Measurements from ENCODE around the gene HTR3C.
"Not testable (repeated sequence)": the region's sequence is repeated elsewhere in the genome, so short reads cannot be mapped to it uniquely, and the experiment has no call there.

The HTR3C gene

GRCh38 chr3:184052767-184053166, at the start of gene HTR3C:
Gene HTR3C (plus strand): TSS chr3:184053047. CDS start chr3:184053081, 34 bp downstream.
- no peak for DNase-seq (ENCODE audit: low spot score)

GRCh38 chr3:184003187-184003967, 49.5 kb upstream of the HTR3C start:
- DNase-seq (ENCODE audit: low spot score), result peak; percentile 66

- no peak for DNase-seq (ENCODE audit: low spot score)
Measured at GRCh38 chr3:184004476-184004875, 48.4 kb upstream of the HTR3C start.

GRCh38 chr3:184005941-184006507, 46.8 kb upstream of the HTR3C start:
- DNase-seq (ENCODE audit: low spot score), result no peak

GRCh38 chr3:184007143-184007813, 45.6 kb upstream of the HTR3C start:
- not testable (repeated sequence) for DNase-seq (ENCODE audit: low spot score)

GRCh38 chr3:184008161-184008560, 44.7 kb upstream of the HTR3C start:
- no peak for DNase-seq (ENCODE audit: low spot score)

GRCh38 chr3:184011230-184011876, 41.5 kb upstream of the HTR3C start:
- no peak for DNase-seq (ENCODE audit: low spot score)

GRCh38 chr3:184011937-184012889, 40.6 kb upstream of the HTR3C start:
- no peak for DNase-seq (ENCODE audit: low spot score)

GRCh38 chr3:184015381-184016019, 37.3 kb upstream of the HTR3C start:
- DNase-seq (ENCODE audit: low spot score), result no peak

GRCh38 chr3:184016169-184016570, 36.7 kb upstream of the HTR3C start:
- DNase-seq (ENCODE audit: low spot score), result no peak

GRCh38 chr3:184016811-184017671, 35.8 kb upstream of the HTR3C start:
- DNase-seq (ENCODE audit: low spot score), result peak; percentile 94

- DNase-seq (ENCODE audit: low spot score), result peak; percentile 98
Measured at GRCh38 chr3:184017672-184018423, 35.0 kb upstream of the HTR3C start, which contains the start of gene ABCC5. Gene ABCC5 (minus strand): TSS chr3:184017884. CDS start chr3:184014392, 3,492 bp downstream.

GRCh38 chr3:184018424-184018973, 34.3 kb upstream of the HTR3C start:
- DNase-seq (ENCODE audit: low spot score), result no peak

- DNase-seq (ENCODE audit: low spot score), result no peak
Measured at GRCh38 chr3:184022323-184022722, 30.5 kb upstream of the HTR3C start.

GRCh38 chr3:184025256-184025655, 27.6 kb upstream of the HTR3C start:
- DNase-seq (ENCODE audit: low spot score), result not testable (repeated sequence)

GRCh38 chr3:184028275-184028890, 24.5 kb upstream of the HTR3C start:
- not testable (repeated sequence) for DNase-seq (ENCODE audit: low spot score)

- DNase-seq (ENCODE audit: low spot score), result no peak
Measured at GRCh38 chr3:184029443-184029842, 23.4 kb upstream of the HTR3C start.

- no peak for DNase-seq (ENCODE audit: low spot score)
Measured at GRCh38 chr3:184030536-184030935, 22.3 kb upstream of the HTR3C start.
